Measurements from ENCODE around the gene PLEKHA4.

GRCh38 chr19:48794291-48794690 is 74.1 kb downstream of the PLEKHA4 start:
- no peak for TF ChIP-seq GATA2 (IDR thresholded peaks at IDR 0.05; ENCODE audit: low read depth, low read length)
- no peak for TF ChIP-seq GATA3 (IDR thresholded peaks at IDR 0.05; ENCODE audit: low read depth, low read length)
